ENCODE measurements around the gene IRF4. TPM values are rescaled to one million over a fixed set of nuclear protein-coding genes. Genes with fewer than 3 reads are reported as not detected.

Gene IRF4
- total RNA-seq, 1 donor from 2014 or later: 0.11 TPM

GRCh38 chr6:386688-387266, 4.8 kb upstream of the IRF4 start:
- Mint-ChIP-seq H3K27me3 (ENCODE audit: insufficient read depth, low read depth) (peaks cover 39% of the 10 kb centered on the region), H3K4me1 (peaks cover 5% of the 10 kb centered on the region), H3K27ac (no peak overlapping the region), H3K36me3 (no peaks in the 10 kb centered on the region), H3K9me3 (peaks cover 2% of the 10 kb centered on the region), H3K4me3 (no peak overlapping the region)
- DNase-seq (ENCODE audit: low spot score): no peak
- no peak overlapping the region for H3K4me2 ChIP-seq
- no peaks in the 10 kb centered on the region for H3K9me3 ChIP-seq (ENCODE audit: low read depth)
- no peak overlapping the region for H3K27ac ChIP-seq
- H3K4me3 ChIP-seq: no peak overlapping the region
- H3K79me2 ChIP-seq (ENCODE audit: low read depth): no peaks in the 10 kb centered on the region
- peaks cover 18% of the 10 kb centered on the region for H3F3A ChIP-seq (ENCODE audit: low read depth)
- TF ChIP-seq CTCF (IDR thresholded peaks at IDR 0.05): no peak
- no peak for TF ChIP-seq EZH2phosphoT487 (IDR thresholded peaks at IDR 0.05)
- TF ChIP-seq EZH2 (IDR thresholded peaks at IDR 0.05): no peak
- no peak overlapping the region for H2AFZ ChIP-seq (replicated peaks)
- H3K4me1 ChIP-seq: no peaks in the 10 kb centered on the region
- no peaks in the 10 kb centered on the region for H3K36me3 ChIP-seq
- H4K20me1 ChIP-seq (ENCODE audit: low read depth): peaks cover 8% of the 10 kb centered on the region
- peaks cover 51% of the 10 kb centered on the region for H3K27me3 ChIP-seq
- H3K9ac ChIP-seq: no peak overlapping the region

GRCh38 chr6:387293-387741, 4.2 kb upstream of the IRF4 start:
- no peaks in the 10 kb centered on the region for H3K9me3 ChIP-seq (ENCODE audit: low read depth)
- no peak overlapping the region for H3K4me3 Mint-ChIP-seq
- H3K36me3 Mint-ChIP-seq: no peaks in the 10 kb centered on the region
- peaks cover 57% of the 10 kb centered on the region for H3K27me3 ChIP-seq
- H3K9me3 Mint-ChIP-seq: peaks cover 2% of the 10 kb centered on the region
- no peak overlapping the region for H3K9ac ChIP-seq
- no peak overlapping the region for H3K27ac ChIP-seq
- peaks cover 39% of the 10 kb centered on the region for H3K27me3 Mint-ChIP-seq (ENCODE audit: insufficient read depth, low read depth)
- H3K4me1 ChIP-seq: no peaks in the 10 kb centered on the region
- H3F3A ChIP-seq (ENCODE audit: low read depth): peaks cover 20% of the 10 kb centered on the region
- H3K27ac Mint-ChIP-seq: no peak overlapping the region
- H3K36me3 ChIP-seq: no peaks in the 10 kb centered on the region
- no peak overlapping the region for H3K4me2 ChIP-seq
- peaks cover 13% of the 10 kb centered on the region for H4K20me1 ChIP-seq (ENCODE audit: low read depth)
- TF ChIP-seq EZH2phosphoT487 (IDR thresholded peaks at IDR 0.05): no peak
- no peak for TF ChIP-seq CTCF (IDR thresholded peaks at IDR 0.05)
- no peak for TF ChIP-seq EZH2 (IDR thresholded peaks at IDR 0.05)
- no peak overlapping the region for H3K4me3 ChIP-seq
- peaks cover 5% of the 10 kb centered on the region for H3K4me1 Mint-ChIP-seq
- H3K79me2 ChIP-seq (ENCODE audit: low read depth): no peaks in the 10 kb centered on the region
- H2AFZ ChIP-seq (replicated peaks): no peak overlapping the region
- no peak for DNase-seq (ENCODE audit: low spot score)

DNA sequence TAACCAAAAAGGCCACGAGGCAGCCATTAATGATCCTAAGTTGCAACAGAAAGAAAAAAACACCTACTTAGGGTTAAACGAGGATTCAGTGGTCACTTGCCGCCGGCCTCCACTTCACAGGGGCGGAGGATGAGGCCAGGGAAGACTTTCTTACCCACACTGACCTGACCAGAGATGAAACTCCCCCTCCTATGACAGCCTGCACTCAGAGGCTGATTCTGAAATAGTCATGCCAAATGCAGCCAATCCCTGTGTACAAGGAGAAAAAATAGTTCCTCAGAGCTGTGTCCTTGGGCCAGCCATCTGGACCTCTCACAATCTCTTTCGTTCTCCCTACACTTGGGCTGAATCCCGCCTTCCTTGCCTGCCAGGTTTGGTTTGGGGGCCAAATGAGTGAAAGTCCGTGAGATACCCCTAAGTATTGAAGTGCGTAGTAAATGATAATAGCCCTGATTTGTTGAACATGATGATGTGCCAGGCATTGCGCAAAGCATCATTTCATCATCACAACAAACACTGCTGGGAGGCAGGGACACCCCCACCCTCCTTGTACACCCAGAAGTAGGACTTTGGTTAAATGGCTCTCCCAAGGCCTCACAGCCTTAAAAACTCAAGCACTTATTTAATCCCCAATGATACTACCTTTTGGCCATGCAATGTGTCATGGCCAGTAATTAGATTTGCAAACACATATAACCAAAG, 3.2 kb upstream of the IRF4 start:
- H3K4me3 Mint-ChIP-seq: no peak overlapping the region
- no peak overlapping the region for H3K27ac Mint-ChIP-seq
- Histone ChIP-seq H3F3A (ENCODE audit: low read depth) (peaks cover 20% of the 10 kb centered on the region), H3K79me2 (ENCODE audit: low read depth) (no peaks in the 10 kb centered on the region), H3K27ac (no peak overlapping the region), H3K9me3 (ENCODE audit: low read depth) (no peaks in the 10 kb centered on the region), H3K4me1 (peaks cover 4% of the 10 kb centered on the region), H3K4me2 (no peak overlapping the region), H3K36me3 (no peaks in the 10 kb centered on the region), H3K4me3 (no peak overlapping the region), H4K20me1 (ENCODE audit: low read depth) (peaks cover 15% of the 10 kb centered on the region), H2AFZ (replicated peaks) (no peak overlapping the region), H3K27me3 (peaks cover 67% of the 10 kb centered on the region), H3K9ac (no peak overlapping the region)
- no peaks in the 10 kb centered on the region for H3K36me3 Mint-ChIP-seq
- H3K4me1 Mint-ChIP-seq: peaks cover 5% of the 10 kb centered on the region
- no peak for DNase-seq (ENCODE audit: low spot score)
- peaks cover 2% of the 10 kb centered on the region for H3K9me3 Mint-ChIP-seq
- TF ChIP-seq EZH2 (IDR thresholded peaks at IDR 0.05) (no peak), EZH2phosphoT487 (IDR thresholded peaks at IDR 0.05) (no peak), CTCF (IDR thresholded peaks at IDR 0.05) (no peak)
- H3K27me3 Mint-ChIP-seq (ENCODE audit: insufficient read depth, low read depth): peaks cover 47% of the 10 kb centered on the region
